GM23338 (cell line): Measurements from ENCODE around the gene FHL2. TPM values are rescaled to one million over a fixed set of nuclear protein-coding genes. Genes with fewer than 3 reads are reported as not detected.

Experiments
- ATAC-seq: fragments of 200-7000 bp; cut with Tn5 transposase; 3 replicates; pipeline ENCODE4 v1.9.1; 2020
- DNase-seq: peaks from one replicate; pipeline ENCODE4 v3.0.0-alpha.2; 2015; ENCODE audit warnings: low spot score
- H2AFZ ChIP-seq: fragments of 200-600 bp; sonication (generic); 2 replicates; pipeline ENCODE4 v1.8.0; 2016; ENCODE audit warnings: antibody characterized with exemption, mild to moderate bottlenecking, moderate library complexity
- H3F3A ChIP-seq: fragments of 200-600 bp; sonication (generic); replicated peaks from 2 replicates; pipeline ENCODE4 v1.8.0; 2017; ENCODE audit warnings: antibody characterized with exemption, mixed run types, low read depth
- H3K27ac ChIP-seq: fragments of 200-600 bp; sonication (generic); 2 replicates; pipeline ENCODE4 v1.6.1; 2016; ENCODE audit warnings: low read depth
- H3K27me3 ChIP-seq: fragments of 200-600 bp; sonication (generic); 2 replicates; pipeline ENCODE4 v1.8.0; 2016; ENCODE audit warnings: mild to moderate bottlenecking, mixed run types, moderate library complexity; ENCODE audit not compliant: insufficient read depth
- H3K36me3 ChIP-seq: fragments of 200-600 bp; sonication (generic); 2 replicates; pipeline ENCODE4 v1.8.0; 2016; ENCODE audit warnings: mild to moderate bottlenecking; ENCODE audit not compliant: insufficient read depth
- H3K4me1 ChIP-seq: fragments of 200-600 bp; sonication (generic); 2 replicates; pipeline ENCODE4 v1.8.0; 2016; ENCODE audit warnings: mild to moderate bottlenecking, moderate library complexity; ENCODE audit not compliant: insufficient read depth
- H3K4me2 ChIP-seq: fragments of 200-600 bp; sonication (generic); 2 replicates; pipeline ENCODE4 v1.7.1; 2017; ENCODE audit warnings: mixed run types
- H3K4me3 ChIP-seq: fragments of 200-600 bp; sonication (generic); 2 replicates; pipeline ENCODE4 v1.6.1; 2016; ENCODE audit warnings: mixed run types
- H3K79me2 ChIP-seq: fragments of 200-600 bp; sonication (generic); replicated peaks from 2 replicates; pipeline ENCODE4 v1.8.0; 2017; ENCODE audit warnings: mild to moderate bottlenecking; ENCODE audit not compliant: insufficient read depth
- H3K9me2 ChIP-seq: fragments of 200-600 bp; sonication (generic); 2 replicates; pipeline ENCODE4 v1.8.0; 2017; ENCODE audit not compliant: insufficient read depth
- H4K20me1 ChIP-seq: fragments of 200-600 bp; sonication (generic); replicated peaks from 2 replicates; pipeline ENCODE4 v1.8.0; 2017; ENCODE audit warnings: mild to moderate bottlenecking; ENCODE audit not compliant: insufficient read depth
- H3K27ac Mint-ChIP-seq: 2 replicates; pipeline ENCODE4 v1.8.0; 2020; ENCODE audit warnings: inconsistent platforms, mild to moderate bottlenecking, moderate library complexity, mixed read lengths
- H3K27me3 Mint-ChIP-seq: 3 replicates; pipeline ENCODE4 v1.8.0; 2022; ENCODE audit warnings: low read depth, mild to moderate bottlenecking, moderate library complexity, mixed read lengths, inconsistent platforms; ENCODE audit not compliant: insufficient read depth, poor library complexity
- H3K36me3 Mint-ChIP-seq: 3 replicates; pipeline ENCODE4 v1.8.0; 2021; ENCODE audit warnings: low read depth, mild to moderate bottlenecking, inconsistent platforms, moderate library complexity, mixed read lengths
- H3K4me1 Mint-ChIP-seq: 3 replicates; pipeline ENCODE4 v1.8.0; 2020; ENCODE audit warnings: mild to moderate bottlenecking, inconsistent platforms, mixed read lengths
- H3K4me3 Mint-ChIP-seq: 3 replicates; pipeline ENCODE4 v1.8.0; 2021; ENCODE audit warnings: moderate library complexity, mild to moderate bottlenecking, inconsistent platforms, mixed read lengths
- H3K9me3 Mint-ChIP-seq: 3 replicates; pipeline ENCODE4 v1.8.0; 2020; ENCODE audit warnings: moderate library complexity, mild to moderate bottlenecking, inconsistent platforms, mixed read lengths
- CREB1 ChIP-seq: fragments of 250-450 bp; sonication (Bioruptor Pico); IDR thresholded peaks from 2 replicates; pipeline ENCODE4 v1.5.0; 2020; ENCODE audit warnings: low read depth, mild to moderate bottlenecking, moderate library complexity
- CTCF ChIP-seq, 2 experiments: fragments of 200-600 bp in 1 of 2; sonication (generic) in 1 of 2; conservative IDR thresholded peaks; 2 replicates each; pipeline versions ENCODE4 v1.5.1 to v1.6.1; 2016 to 2017; ENCODE audit warnings: antibody characterized with exemption in 2 of 2, low read depth in 2 of 2, mild to moderate bottlenecking in 2 of 2, moderate library complexity in 1 of 2
- ETS1 ChIP-seq: IDR thresholded peaks from 2 replicates; pipeline ENCODE4 v1.6.1; 2016; ENCODE audit warnings: antibody characterized with exemption
- EZH2 ChIP-seq: fragments of 200-600 bp; sonication (generic); IDR thresholded peaks from one replicate; pipeline ENCODE4 v1.8.0; 2017; ENCODE audit warnings: antibody characterized with exemption, mild to moderate bottlenecking, low read depth; ENCODE audit not compliant: unreplicated experiment
- EZH2phosphoT487 ChIP-seq: fragments of 200-600 bp; sonication (generic); IDR thresholded peaks from one replicate; pipeline ENCODE4 v1.8.1; 2018; ENCODE audit warnings: antibody characterized with exemption; ENCODE audit not compliant: unreplicated experiment
- JUNB ChIP-seq: IDR thresholded peaks from one replicate; pipeline ENCODE4 v1.6.1; 2016; ENCODE audit warnings: antibody characterized with exemption; ENCODE audit not compliant: unreplicated experiment
- NANOG ChIP-seq: IDR thresholded peaks from 2 replicates; pipeline ENCODE4 v1.6.1; 2016; ENCODE audit warnings: antibody characterized with exemption, borderline replicate concordance
- POLR2AphosphoS5 ChIP-seq: IDR thresholded peaks from 2 replicates; pipeline ENCODE4 v1.6.1; 2016; ENCODE audit warnings: antibody characterized with exemption, low read depth
- REST ChIP-seq: IDR thresholded peaks from one replicate; pipeline ENCODE4 v1.6.1; 2018; ENCODE audit warnings: antibody characterized with exemption; ENCODE audit not compliant: unreplicated experiment
- STAT1 ChIP-seq: IDR thresholded peaks from one replicate; pipeline ENCODE4 v1.6.1; 2016; ENCODE audit warnings: antibody characterized with exemption; ENCODE audit not compliant: unreplicated experiment
- ZNF114 ChIP-seq: fragments of 250-450 bp; sonication (Bioruptor Pico); IDR thresholded peaks from 2 replicates; pipeline ENCODE4 v1.5.0; 2020; ENCODE audit warnings: mild to moderate bottlenecking, moderate library complexity
- ZNF331 ChIP-seq: fragments of 250-450 bp; sonication (Bioruptor Pico); IDR thresholded peaks from 2 replicates; pipeline ENCODE4 v1.5.0; 2020; ENCODE audit warnings: low read depth, mild to moderate bottlenecking, moderate library complexity
- ZNF462 ChIP-seq: fragments of 250-450 bp; sonication (Bioruptor Pico); IDR thresholded peaks from 2 replicates; pipeline ENCODE4 v1.5.0; 2020; ENCODE audit warnings: mild to moderate bottlenecking, moderate library complexity
- polyA plus RNA-seq: library from polyadenylated mRNA; unstranded; fragments of >200 nt; fragmentation: Nextera tagmentation; extraction: Ambion mirVana; gene quantifications from 2 replicates; pipeline ENCODE4 v1.2.1, GENCODE V29; 2016
- total RNA-seq: library from RNA; depleted of rRNA; stranded (reverse); fragments of >200 nt; shearing (Covaris generic); gene quantifications from 2 replicates; pipeline ENCODE4 v1.2.3, GENCODE V29; 2014

FHL2 gene
- total and polyA plus RNA-seq, 2 experiments from 2014 or later, result 29.0 to 30.9 TPM

GRCh38 chr2:105446501-105446900, 47.6 kb upstream of the FHL2 start:
- Histone ChIP-seq H3K36me3 (no peaks in the 10 kb centered on the region), H3K4me2 (no peak overlapping the region), H3F3A (no peaks in the 10 kb centered on the region), H3K27ac (no peak overlapping the region), H2AFZ (peak overlapping the region; percentile 29; the same call in 1 of the 2 replicates), H3K79me2 (no peaks in the 10 kb centered on the region), H4K20me1 (no peaks in the 10 kb centered on the region), H3K4me1 (0 out of 2 replicates have a peak, but pooled peaks cover 7% of the 10 kb centered on the region), H3K9me2 (no peaks in the 10 kb centered on the region), H3K4me3 (no peak overlapping the region), H3K27me3 (no peaks in the 10 kb centered on the region)
- no peak overlapping the region for H3K4me3 Mint-ChIP-seq
- no peak for TF ChIP-seq ZNF331 (CRISPR knock-in tag)
- TF ChIP-seq REST, result no peak
- no peak for TF ChIP-seq JUNB
- TF ChIP-seq ZNF114 (CRISPR knock-in tag), result no peak
- TF ChIP-seq CTCF (conservative IDR thresholded peaks at IDR 0.05; ENCODE audit: low read depth in 2 of 2), result no peak
- TF ChIP-seq EZH2, result no peak
- TF ChIP-seq ETS1, result no peak
- no peak for TF ChIP-seq POLR2AphosphoS5
- no peak for TF ChIP-seq EZH2phosphoT487
- no peak for TF ChIP-seq STAT1
- TF ChIP-seq CREB1 (CRISPR knock-in tag), result no peak
- TF ChIP-seq ZNF462 (CRISPR knock-in tag), result no peak
- TF ChIP-seq NANOG, result no peak
- H3K9me3 Mint-ChIP-seq, result no peaks in the 10 kb centered on the region
- H3K4me1 Mint-ChIP-seq, result peaks cover 17% of the 10 kb centered on the region
- ATAC-seq (no peak), DNase-seq (no peak)
- H3K36me3 Mint-ChIP-seq, result no peaks in the 10 kb centered on the region
- H3K27ac Mint-ChIP-seq, result no peak overlapping the region
- no peaks in the 10 kb centered on the region for H3K27me3 Mint-ChIP-seq
